MM.1S (cell line): ENCODE data around the gene IZUMO2.
A peak's percentile ranks its signal among the peaks of the same experiment; 100 is the strongest.
"Not testable (repeated sequence)": the region's sequence is repeated elsewhere in the genome, so short reads cannot be mapped to it uniquely, and the experiment has no call there.

Experiments
- DNase-seq: peaks from one replicate; pipeline ENCODE4 v3.0.0-alpha.2; 2015
- H2AFZ ChIP-seq: fragments of 300-600 bp; sonication (generic); 2 replicates; pipeline ENCODE4 v1.6.0; 2016; ENCODE audit warnings: antibody characterized with exemption, low read length
- H3F3A ChIP-seq: fragments of 300-600 bp; sonication (generic); 2 replicates; pipeline ENCODE4 v1.6.1; 2016; ENCODE audit warnings: mild to moderate bottlenecking, antibody characterized with exemption, low read length, moderate library complexity, mixed read lengths; ENCODE audit not compliant: insufficient read depth
- H3K27ac ChIP-seq: fragments of 300-600 bp; sonication (generic); 2 replicates; pipeline ENCODE4 v1.5.1; 2016; ENCODE audit warnings: mild to moderate bottlenecking, low read length
- H3K27me3 ChIP-seq: fragments of 300-600 bp; sonication (generic); replicated peaks from 2 replicates; pipeline ENCODE4 v1.6.0; 2016; ENCODE audit warnings: low read length; ENCODE audit not compliant: insufficient read depth
- H3K36me3 ChIP-seq: fragments of 300-600 bp; sonication (generic); replicated peaks from 2 replicates; pipeline ENCODE4 v1.6.1; 2016; ENCODE audit warnings: mild to moderate bottlenecking, low read length, mixed read lengths; ENCODE audit not compliant: insufficient read depth
- H3K4me1 ChIP-seq: fragments of 300-600 bp; sonication (generic); 2 replicates; pipeline ENCODE4 v1.6.1; 2016; ENCODE audit warnings: low read length, mixed read lengths
- H3K4me2 ChIP-seq: fragments of 300-600 bp; sonication (generic); 2 replicates; pipeline ENCODE4 v1.6.0; 2016; ENCODE audit warnings: low read depth, low read length
- H3K4me3 ChIP-seq: fragments of 300-600 bp; sonication (generic); 2 replicates; pipeline ENCODE4 v1.5.1; 2016; ENCODE audit warnings: low read length, mixed read lengths
- H3K79me2 ChIP-seq: fragments of 300-600 bp; sonication (generic); 2 replicates; pipeline ENCODE4 v1.6.1; 2016; ENCODE audit warnings: mixed run types, low read length, mixed read lengths
- H3K9ac ChIP-seq: fragments of 300-600 bp; sonication (generic); 2 replicates; pipeline ENCODE4 v1.6.1; 2016; ENCODE audit warnings: low read length, mixed read lengths
- H3K9me2 ChIP-seq: fragments of 300-600 bp; sonication (generic); replicated peaks from 2 replicates; pipeline ENCODE4 v1.6.1; 2016; ENCODE audit warnings: mild to moderate bottlenecking, low read length, mixed read lengths; ENCODE audit not compliant: insufficient read depth
- H3K9me3 ChIP-seq: fragments of 300-600 bp; sonication (generic); replicated peaks from 2 replicates; pipeline ENCODE4 v1.6.1; 2016; ENCODE audit warnings: mild to moderate bottlenecking, low read length, mixed read lengths; ENCODE audit not compliant: insufficient read depth
- H4K20me1 ChIP-seq: fragments of 300-600 bp; sonication (generic); 2 replicates; pipeline ENCODE4 v1.6.1; 2016; ENCODE audit warnings: mild to moderate bottlenecking, low read length, moderate library complexity, mixed read lengths; ENCODE audit not compliant: insufficient read depth
- EZH2phosphoT487 ChIP-seq: fragments of 300-600 bp; sonication (generic); IDR thresholded peaks from 2 replicates; pipeline ENCODE4 v1.6.1; 2018; ENCODE audit warnings: antibody characterized with exemption, low read length

The IZUMO2 gene

DNA sequence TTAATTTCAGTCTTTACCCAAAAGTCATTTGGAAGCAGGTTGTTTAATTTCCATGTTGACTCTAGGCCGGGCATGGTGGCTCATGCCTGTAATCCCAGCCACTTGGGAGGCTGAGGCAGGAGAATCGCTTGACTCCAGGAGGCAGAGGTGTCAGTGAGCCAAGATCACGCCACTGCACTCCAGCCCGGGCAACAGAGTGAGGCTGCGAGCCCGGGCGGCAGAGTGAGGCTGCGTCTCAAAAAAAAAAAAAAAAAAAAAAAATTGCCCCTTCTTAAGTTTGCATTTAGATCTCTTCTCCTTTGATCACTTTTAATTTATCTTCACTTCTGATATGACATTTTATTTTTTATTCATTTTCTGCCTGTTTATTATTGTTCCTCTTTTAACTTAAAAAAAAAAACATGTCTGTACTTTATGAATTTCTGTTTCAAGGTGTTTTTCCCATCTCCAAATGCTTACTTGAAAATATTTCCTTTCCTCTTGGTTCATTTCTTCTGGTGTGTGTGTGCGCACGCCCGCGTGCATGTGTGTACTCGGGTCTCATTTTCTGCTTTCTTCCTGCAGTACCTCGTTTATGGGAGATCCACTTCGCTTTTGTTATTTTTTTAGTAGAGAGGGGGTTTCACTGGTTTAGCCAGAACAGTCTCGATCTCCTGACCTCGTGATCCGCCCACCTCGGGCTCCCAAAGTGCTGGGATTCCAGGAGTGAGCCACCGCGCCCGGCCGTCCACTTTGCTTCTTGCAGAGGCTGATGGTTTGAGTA is 26.3 kb downstream of the IZUMO2 start:
- Histone ChIP-seq H2AFZ (peak overlapping the region; percentile 32; the same call in 1 of the 2 replicates), H3K27me3 (peaks cover 27% of the 10 kb centered on the region), H3K4me2 (peak overlapping the region; percentile 77; the same call in 1 of the 2 replicates)
- DNase-seq, H3F3A ChIP-seq, H3K9ac ChIP-seq, H3K4me1 ChIP-seq, H3K79me2 ChIP-seq, H3K9me2 ChIP-seq, H4K20me1 ChIP-seq, H3K27ac ChIP-seq, H3K9me3 ChIP-seq, H3K4me3 ChIP-seq, H3K36me3 ChIP-seq: not testable (repeated sequence)

DNA sequence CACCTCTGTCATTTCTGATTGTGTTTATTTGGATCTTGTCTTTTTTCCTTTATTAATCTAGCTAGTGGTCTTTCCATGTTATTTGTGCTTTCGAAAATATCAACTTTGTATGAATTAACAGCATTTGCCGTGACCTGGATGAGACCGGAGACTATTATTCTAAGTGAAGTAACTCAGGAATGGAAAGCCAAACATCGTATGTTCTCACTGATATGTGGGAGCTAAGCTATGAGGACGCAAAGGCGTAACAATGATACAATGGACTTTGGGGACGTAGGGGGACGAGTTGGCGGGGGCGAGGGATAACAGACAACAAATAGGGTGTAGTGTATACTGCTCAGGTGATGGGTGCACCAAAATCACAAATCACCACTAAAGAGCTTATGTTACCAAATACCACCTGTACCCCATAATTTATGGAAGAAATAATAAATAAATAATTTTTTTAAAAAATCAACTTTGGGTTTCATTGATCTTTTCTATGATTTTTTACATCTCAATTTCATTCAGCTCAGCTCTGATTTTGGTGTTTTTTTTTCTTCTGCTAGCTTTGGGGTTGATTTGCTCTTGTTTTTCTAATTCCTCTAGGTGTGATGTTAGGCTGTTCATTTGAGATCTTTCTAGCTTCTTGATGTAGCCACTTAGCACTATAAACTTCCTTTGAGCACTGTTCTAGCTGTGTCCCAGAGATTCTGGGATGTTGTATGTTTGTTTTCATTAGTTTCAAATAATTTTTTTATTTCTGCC is 27.1 kb downstream of the IZUMO2 start:
- peaks cover 27% of the 10 kb centered on the region for H3K27me3 ChIP-seq
- H3K4me3 ChIP-seq, H3K9ac ChIP-seq, H3K9me2 ChIP-seq, H3K4me2 ChIP-seq, H3K9me3 ChIP-seq, H3F3A ChIP-seq, H3K79me2 ChIP-seq, H4K20me1 ChIP-seq, H3K27ac ChIP-seq, H3K36me3 ChIP-seq, H2AFZ ChIP-seq, H3K4me1 ChIP-seq: not testable (repeated sequence)
- DNase-seq = peak; percentile 6
- TF ChIP-seq EZH2phosphoT487 = peak; percentile 77; the same call in 1 of the 2 replicates

DNA sequence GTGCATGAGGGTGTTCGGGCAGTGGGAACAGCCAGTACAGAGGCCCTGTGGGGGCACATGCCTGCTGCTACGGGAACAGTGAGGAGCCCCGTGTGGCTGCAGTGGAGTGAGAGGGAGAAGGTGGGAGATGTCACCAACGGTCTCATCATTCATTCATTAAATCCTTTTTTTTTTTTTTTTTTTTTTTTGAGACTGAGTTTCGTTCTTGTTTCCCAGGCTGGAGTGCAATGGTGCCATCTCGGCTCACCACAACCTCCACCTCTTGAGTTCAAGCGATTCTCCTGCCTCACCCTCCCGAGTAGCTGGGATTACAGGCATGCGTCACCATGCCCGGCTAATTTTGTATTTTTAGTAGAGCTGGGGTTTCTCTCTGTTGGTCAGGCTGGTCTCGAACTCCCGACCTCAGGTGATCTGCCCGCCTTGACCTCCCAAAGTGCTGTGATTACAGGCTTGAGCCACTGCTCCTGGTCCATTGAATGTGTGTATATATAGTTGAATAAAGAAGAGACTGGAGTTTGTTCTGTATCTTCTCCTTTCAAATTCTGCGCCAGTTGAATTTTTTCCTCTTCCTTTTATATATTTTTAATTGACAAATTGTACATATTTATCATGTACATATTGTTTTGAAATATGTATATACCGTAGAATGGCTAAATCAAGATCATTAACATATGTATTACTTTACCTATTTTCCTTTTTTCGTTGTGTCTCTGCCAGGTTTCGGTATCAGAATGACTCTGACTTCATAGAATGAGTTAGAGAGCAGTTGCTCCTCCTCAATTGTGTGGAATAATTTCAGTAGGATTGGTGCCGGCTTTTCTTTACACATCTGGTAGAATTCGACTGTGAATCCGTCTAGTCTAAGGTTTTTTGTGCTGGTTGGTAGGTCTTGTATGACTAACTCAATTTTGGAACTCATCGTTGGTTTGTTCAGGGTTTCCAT is 28.0 kb downstream of the IZUMO2 start:
- DNase-seq, H2AFZ ChIP-seq, H3K9me3 ChIP-seq, H3K27ac ChIP-seq, H3F3A ChIP-seq, H3K4me2 ChIP-seq, H3K79me2 ChIP-seq, H3K9ac ChIP-seq, H3K9me2 ChIP-seq, H3K4me3 ChIP-seq, H3K36me3 ChIP-seq, H3K4me1 ChIP-seq, H4K20me1 ChIP-seq: not testable (repeated sequence)
- peaks cover 27% of the 10 kb centered on the region for H3K27me3 ChIP-seq

DNA sequence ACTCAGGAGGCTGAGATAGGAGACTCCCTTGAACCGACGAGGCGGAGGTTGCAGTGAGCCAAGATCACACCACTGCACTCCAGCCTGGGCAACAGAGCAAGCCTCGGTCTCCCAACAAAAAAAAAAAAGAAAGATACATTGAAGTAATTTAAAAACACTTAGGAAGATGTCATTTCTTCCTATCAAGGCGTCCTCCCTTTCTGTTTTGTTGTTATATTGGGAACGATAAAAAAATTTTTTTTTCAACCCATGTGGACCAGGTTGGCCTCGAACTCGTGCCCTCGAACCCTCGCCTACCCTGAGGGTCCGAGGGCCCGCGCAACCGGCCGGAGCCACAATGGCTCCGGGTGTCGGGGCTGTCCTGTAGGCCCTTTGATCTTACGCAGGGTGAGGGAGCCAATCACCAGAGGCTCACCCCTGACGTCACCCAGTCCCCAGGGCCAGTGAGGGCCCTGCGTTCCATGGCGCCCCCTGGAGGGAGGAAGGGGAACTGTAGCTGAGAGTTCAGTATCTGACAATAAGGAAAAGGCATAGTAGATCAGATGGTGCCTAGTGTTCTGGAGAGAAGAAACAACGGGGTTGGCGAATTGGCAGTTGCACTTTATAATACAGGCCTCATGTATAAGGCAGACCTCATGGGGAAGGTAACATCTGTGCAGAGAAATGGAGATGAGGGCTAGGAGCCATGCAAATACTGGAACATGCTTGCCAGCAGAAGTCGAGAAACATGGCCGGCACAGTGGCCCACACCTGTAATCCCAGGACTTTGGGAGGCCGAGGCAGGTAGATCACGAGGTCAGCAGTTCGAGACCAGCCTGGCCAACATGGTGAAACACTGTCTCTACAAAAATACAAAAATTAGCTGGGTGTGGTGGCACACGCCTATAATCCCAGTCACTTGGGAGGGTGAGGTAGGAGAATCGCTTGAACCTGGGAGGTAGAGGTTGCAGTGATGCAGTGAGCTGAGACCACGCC is 29.3 kb downstream of the IZUMO2 start:
- H3K79me2 ChIP-seq, H3K36me3 ChIP-seq, H2AFZ ChIP-seq, DNase-seq, H3K9me2 ChIP-seq, H3K9ac ChIP-seq, H3K4me1 ChIP-seq, H3K4me3 ChIP-seq, H3K4me2 ChIP-seq, H3K9me3 ChIP-seq, H3F3A ChIP-seq, H3K27ac ChIP-seq, H4K20me1 ChIP-seq: not testable (repeated sequence)
- H3K27me3 ChIP-seq = peaks cover 27% of the 10 kb centered on the region

DNA sequence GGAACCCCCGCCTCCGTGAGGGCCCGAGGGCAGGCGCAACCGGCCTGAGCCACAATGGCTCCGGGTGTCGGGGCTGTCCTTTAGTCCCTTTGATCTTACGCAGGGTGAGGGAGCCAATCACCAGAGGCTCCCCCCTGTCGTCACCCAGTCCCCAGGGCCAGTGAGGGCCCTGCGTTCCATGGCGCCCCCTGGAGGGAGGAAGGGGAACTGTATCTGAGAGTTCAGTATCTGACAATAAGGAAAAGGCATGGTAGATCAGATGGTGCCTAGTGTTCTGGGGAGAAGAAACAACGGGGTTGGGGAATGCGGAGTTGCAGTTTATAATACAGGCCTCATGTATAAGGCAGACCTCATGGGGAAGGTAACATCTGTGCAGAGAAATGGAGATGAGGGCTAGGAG is 59.1 kb downstream of the IZUMO2 start:
- not testable (repeated sequence) for H3F3A ChIP-seq, H4K20me1 ChIP-seq, H3K27ac ChIP-seq, H2AFZ ChIP-seq, H3K27me3 ChIP-seq, DNase-seq, H3K9me2 ChIP-seq, H3K4me2 ChIP-seq, H3K4me3 ChIP-seq, H3K36me3 ChIP-seq, H3K9me3 ChIP-seq, H3K79me2 ChIP-seq, H3K4me1 ChIP-seq, H3K9ac ChIP-seq

DNA sequence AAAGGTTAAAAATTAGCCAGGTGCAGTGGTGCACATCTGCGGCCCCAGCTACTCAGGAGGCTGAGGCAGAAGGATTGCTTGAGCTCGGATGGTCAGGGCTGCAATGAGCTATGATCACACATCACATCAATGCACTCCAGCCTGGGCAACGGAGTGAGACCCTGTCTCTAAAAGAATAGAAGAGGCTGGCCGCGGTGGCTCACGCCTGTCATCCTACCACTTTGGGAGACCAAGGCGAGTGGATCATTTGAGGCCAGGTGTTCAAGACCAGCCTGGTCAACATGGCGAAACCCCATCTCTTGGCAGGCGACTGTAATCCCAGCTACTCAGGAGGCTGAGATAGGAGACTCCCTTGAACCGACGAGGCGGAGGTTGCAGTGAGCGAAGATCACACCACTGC is 59.7 kb downstream of the IZUMO2 start:
- not testable (repeated sequence) for H2AFZ ChIP-seq, H3K79me2 ChIP-seq, H3F3A ChIP-seq, H3K9me2 ChIP-seq, H3K4me1 ChIP-seq, H3K27ac ChIP-seq, DNase-seq, H3K9ac ChIP-seq, H4K20me1 ChIP-seq, H3K9me3 ChIP-seq, H3K27me3 ChIP-seq, H3K4me2 ChIP-seq, H3K36me3 ChIP-seq, H3K4me3 ChIP-seq
